ENCODE data around the gene ISG20.

The ISG20 gene

DNA sequence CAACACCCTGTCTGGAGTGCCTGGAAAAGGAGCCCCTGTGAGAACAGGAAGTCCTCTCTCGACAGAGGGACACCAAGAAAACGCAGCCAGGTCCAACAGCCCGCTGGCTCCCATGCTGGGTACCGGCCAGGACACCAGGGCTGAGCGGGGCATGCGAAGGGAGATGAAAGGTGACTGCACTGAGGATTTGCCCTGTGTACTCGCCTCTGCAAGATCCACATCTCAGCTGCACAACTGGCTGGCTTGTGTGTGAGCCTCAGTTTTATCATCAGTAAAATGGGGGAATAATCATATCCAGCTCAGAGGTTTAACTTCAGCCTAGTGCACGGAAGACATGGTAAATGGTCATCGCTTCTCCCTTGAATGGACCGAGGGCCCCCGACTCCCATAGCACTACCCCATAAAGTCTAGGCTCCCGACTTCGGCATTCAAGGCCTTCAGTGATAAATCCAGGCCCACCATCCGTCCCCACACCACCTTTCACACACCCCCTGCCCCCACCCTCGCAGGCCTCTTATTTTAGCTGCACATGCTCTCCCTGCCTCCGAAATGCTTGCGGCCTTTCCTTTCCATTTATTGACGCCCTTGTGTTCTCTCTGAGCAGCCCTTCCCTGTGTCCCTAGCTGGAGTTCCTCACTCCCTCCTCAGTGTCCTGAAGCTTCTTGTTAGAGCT is 15.8 kb downstream of the ISG20 start:
- DNase-seq (ENCODE audit: low spot score) = no peak

DNA sequence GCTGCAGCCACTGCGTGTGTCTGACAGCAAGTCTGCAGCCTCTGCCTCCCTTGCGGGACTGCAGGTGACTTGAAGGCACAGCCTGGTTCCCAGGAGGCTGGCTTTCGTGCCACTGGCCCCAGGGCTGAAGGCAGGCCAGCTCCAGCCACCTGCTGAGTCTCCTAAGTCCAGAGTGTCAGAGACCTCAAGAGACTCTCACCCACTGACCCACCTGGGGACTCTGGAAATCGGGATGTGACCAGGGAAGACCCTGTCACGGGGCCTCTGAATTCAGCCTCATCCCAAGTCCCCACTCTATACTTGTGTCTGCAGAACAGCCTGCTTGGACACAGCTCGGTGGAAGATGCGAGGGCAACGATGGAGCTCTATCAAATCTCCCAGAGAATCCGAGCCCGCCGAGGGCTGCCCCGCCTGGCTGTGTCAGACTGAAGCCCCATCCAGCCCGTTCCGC is 16.3 kb downstream of the ISG20 start:
- DNase-seq (ENCODE audit: low spot score) = no peak

GRCh38 chr15:88655800-88656488 is 17.1 kb downstream of the ISG20 start:
- no peak for DNase-seq (ENCODE audit: low spot score)

GRCh38 chr15:88656760-88657221 is 18.0 kb downstream of the ISG20 start:
- no peak for DNase-seq (ENCODE audit: low spot score)

DNA sequence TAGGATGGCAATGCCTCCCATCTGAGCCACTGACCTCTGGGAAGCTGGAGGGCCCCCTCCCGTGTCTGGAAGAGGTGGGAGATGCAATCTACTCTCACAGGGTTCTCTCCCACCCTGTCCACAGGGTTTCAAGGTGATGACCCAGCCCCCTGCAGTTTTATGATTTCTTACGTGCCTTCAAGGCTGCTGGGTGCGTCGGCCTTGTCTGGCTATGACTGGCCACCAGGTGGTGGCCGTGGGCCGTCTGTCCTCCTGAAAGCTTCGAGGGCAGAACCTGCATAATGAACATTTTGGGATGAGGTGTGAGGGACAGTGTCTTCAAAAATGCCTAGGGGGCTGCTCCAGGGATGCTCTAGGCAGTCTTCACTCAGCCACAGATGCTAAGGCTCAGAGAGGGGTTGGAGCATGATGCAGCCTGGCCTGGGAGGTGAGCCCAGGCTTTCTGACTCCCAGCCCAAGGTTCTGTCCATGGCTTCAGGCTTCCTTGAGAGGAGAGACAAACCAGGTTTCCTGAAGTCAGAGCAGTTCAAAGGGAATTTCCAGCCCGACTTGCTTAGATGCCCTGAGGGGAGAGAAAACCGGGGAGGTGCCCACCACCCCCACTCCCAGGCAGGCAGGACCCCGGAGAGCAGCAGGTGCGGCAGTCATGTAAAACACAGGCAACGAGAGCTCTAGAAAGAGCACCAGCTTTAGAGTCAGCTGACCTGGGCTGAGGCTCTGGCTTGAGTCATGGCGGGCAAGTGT is 18.7 kb downstream of the ISG20 start:
- DNase-seq (ENCODE audit: low spot score) = peak; percentile 57

DNA sequence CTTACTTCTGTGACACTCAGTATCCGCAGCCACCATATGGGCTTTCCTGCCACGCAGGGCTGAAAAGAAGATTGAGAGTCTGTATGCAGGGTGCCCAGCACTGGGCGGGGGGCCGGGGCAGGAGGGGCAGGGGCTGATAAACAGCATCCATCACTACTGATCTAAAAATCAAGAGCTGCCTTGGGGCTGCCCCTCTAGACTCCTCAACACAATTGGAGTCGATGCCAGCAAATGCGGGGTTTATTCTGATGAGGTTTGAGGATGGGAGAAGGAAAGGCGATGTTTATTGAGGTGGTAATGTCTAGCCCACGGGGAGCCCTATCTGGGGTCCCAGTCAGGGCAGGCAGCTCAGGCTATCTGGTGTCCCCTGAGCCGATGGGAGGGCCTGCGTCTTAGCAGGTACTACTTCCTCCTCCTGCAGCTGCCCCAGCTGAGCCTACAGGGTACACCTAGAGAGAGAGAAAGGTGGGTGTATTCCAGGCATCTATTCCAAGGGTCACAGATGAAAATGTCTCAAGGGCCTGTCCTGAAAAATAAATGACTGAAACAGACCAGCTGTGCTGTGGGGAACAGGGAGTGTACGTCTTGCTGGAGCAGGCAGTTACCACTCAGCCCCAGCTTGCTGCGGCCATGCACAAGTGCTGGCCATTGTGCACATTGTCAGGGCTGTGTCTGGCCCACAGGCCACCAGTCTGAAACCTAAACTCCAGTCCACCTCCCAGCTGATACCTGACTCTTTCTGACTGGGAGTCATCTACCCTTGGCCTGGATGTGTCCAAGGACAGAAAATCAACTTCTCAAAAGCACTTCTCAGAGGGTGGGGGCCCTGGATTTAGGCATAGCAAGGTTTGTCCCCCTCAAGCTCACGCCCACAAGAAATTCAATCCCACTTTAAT is 19.5 kb downstream of the ISG20 start:
- DNase-seq (ENCODE audit: low spot score) = no peak

DNA sequence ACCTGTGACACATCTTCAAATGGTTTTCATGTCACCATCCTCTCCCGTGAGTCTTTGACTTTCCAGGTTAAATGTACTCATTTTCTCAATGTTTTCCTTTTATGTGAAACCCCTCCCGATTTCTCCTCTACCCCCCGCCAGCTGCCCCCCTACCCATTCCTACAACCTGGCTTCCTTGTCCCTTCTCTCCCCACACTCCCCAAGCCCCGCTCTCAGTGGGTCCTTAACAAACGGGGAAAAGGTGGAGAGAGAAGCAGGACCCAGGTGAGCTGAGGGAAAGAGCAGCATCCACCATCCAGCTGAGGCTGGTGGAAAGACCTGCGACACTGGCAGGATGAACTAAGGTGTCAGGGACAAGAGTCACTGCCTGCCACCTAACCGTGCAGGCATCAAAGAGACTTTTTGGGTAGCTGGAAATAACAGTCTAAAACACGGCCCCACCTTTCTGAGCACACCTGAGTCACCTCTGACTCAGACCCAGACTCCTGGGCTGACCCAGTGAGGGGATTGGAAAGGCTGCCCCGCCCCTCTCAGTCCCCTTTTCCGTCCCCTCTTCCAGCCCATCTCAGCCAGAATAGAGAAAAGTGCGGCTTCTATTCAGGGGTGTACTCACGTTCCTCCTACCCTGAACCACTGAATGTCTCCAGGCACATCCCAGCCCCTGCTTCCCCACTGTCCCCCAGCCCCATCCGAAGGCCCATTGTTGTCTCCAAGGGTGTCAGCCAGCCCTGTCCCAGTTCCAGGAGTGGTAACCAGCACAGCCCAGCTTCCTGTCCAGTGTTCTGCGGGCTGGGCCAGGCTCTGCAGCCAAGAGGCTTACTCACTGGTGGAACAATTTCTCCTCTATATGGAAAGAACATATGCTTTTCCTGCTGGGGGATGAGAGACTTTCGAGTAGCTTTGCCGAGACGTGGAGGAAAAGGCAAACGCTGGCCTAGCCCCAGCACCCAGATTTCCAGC is 20.4 kb downstream of the ISG20 start:
- DNase-seq (ENCODE audit: low spot score) = no peak

DNA sequence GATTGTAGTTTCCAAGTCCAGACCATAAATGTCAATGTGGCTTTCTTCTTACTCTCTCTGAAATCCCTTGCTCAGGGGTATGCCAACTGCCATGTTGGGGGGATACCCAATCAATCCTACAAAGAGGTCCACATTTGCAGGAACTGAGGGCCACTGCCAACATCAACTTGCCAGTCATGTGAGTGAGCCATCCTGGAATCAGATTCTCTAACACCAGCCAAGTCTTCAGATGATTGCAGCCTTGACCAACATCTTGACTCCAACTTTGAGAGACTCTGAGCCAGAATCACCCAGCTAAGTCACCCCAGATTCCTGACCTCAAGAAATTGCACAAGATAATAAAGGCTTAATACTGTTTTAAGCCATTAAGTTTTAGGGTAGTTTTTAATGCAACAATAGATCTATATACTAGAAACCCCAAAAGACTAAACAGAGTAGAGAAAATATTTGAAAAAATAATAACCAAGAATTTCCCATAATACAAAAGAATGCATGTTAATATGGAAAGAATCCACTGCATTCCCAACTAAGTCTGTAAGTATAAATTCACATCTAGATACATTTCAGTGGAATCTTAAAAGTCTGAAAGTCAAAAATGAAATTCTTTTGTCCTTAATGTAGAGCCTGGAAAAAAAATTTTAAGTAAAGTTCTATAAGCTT is 22.4 kb downstream of the ISG20 start:
- no peak for DNase-seq (ENCODE audit: low spot score)

GRCh38 chr15:88661761-88662556 is 23.1 kb downstream of the ISG20 start:
- DNase-seq (ENCODE audit: low spot score) = no peak

GRCh38 chr15:88663141-88663621 is 24.4 kb downstream of the ISG20 start:
- DNase-seq (ENCODE audit: low spot score) = no peak

GRCh38 chr15:88664151-88664778 is 25.4 kb downstream of the ISG20 start:
- peak; percentile 31 for DNase-seq (ENCODE audit: low spot score)

- DNase-seq (ENCODE audit: low spot score) = no peak
Observed at GRCh38 chr15:88674661-88675060, 35.8 kb downstream of the ISG20 start.

DNA sequence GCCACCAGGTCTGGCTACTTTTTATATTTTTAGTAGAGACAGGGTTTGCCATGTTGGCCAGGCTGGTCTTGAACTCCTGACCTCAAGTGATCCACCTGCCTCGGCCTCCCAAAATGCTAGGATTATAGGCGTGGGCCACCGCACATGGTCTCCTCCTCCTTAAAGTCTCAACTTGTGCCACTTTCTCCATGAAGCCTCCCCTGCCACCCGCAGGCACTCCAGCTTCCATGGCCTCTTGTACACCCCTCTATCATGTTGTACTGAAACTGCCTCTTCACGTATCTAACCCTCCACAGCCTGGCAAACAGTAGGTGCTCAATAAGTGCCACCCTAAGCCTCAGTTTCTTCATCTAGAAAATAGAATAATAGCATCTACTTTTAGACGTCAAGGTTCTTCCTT is 39.9 kb downstream of the ISG20 start:
- DNase-seq (ENCODE audit: low spot score) = no peak

GRCh38 chr15:88680241-88681001 is 41.6 kb downstream of the ISG20 start:
- no peak for DNase-seq (ENCODE audit: low spot score)

GRCh38 chr15:88681610-88682221 is 42.9 kb downstream of the ISG20 start:
- no peak for DNase-seq (ENCODE audit: low spot score)

DNA sequence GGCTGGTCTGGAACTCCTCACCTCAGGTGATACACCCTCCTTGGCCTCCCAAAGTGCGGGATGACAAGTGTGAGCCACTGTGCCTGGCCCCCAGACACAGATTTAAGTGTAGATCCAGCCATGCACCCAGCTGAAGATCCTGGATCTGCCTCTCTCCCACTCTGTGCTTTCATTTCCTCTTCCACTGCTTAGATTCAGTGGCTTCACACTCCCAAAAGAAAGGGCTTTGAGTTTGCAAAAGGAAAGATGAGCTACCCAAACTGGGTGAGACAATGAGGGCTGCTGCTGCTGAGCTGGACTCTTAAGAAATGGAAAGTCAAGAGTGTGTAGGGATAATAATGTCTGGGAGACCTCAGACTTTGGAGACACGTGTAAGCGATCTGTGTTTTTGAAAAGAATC is 45.5 kb downstream of the ISG20 start:
- DNase-seq (ENCODE audit: low spot score) = no peak

GRCh38 chr15:88686166-88686565 is 47.4 kb downstream of the ISG20 start:
- no peak for DNase-seq (ENCODE audit: low spot score)
